Neural cell (in vitro differentiated cells): ENCODE measurements around the gene TXNRD3.

Experiments
- RAD21 ChIP-seq: fragments of 450-650 bp; conservative IDR thresholded peaks from 2 replicates; pipeline ENCODE4 v1.6.1; 2014; ENCODE audit warnings: antibody characterized with exemption, mild to moderate bottlenecking, moderate library complexity
- TF ChIP-seq, protein P1 (sequence below): fragments of 450-650 bp; IDR thresholded peaks from 2 replicates; pipeline ENCODE4 v1.5.1; 2014; ENCODE audit warnings: antibody characterized with exemption, mild to moderate bottlenecking, moderate library complexity; ENCODE audit not compliant: poor library complexity, severe bottlenecking

GRCh38 chr3:126562737-126563276, 92.1 kb downstream of the TXNRD3 start:
- TF ChIP-seq, protein P1, sequence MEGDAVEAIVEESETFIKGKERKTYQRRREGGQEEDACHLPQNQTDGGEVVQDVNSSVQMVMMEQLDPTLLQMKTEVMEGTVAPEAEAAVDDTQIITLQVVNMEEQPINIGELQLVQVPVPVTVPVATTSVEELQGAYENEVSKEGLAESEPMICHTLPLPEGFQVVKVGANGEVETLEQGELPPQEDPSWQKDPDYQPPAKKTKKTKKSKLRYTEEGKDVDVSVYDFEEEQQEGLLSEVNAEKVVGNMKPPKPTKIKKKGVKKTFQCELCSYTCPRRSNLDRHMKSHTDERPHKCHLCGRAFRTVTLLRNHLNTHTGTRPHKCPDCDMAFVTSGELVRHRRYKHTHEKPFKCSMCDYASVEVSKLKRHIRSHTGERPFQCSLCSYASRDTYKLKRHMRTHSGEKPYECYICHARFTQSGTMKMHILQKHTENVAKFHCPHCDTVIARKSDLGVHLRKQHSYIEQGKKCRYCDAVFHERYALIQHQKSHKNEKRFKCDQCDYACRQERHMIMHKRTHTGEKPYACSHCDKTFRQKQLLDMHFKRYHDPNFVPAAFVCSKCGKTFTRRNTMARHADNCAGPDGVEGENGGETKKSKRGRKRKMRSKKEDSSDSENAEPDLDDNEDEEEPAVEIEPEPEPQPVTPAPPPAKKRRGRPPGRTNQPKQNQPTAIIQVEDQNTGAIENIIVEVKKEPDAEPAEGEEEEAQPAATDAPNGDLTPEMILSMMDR = no peak
- TF ChIP-seq RAD21 = no peak
